ENCODE data around the gene HSD17B1.

HSD17B1 gene

DNA sequence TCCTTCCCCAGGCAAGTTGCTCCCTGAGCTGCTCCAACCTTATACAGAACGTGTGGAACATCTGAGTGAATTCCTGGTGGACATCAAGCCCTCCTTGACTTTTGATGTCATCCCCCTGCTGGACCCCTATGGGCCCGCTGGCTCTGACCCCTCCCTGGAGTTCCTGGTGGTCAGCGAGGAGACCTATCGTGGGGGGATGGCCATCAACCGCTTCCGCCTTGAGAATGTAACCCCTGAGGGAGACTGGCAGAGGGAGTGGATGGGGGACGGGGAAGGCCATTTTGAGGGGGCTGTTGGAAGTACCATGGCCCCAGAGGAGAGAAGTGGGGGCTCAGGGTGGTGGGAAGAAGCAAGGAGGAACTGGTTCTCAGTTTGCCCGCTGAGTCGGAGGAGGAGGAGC is 11.2 kb downstream of the HSD17B1 start:
- TF ChIP-seq Cebpa-rat (IDR thresholded peaks at IDR 0.05), result no peak
- H4K20me1 ChIP-seq, result peaks cover 0 to 8% (median 5%) of the 10 kb centered on the region in 11 experiments; a peak in 11 of 22 replicates
- H3K36me3 ChIP-seq, result peaks cover 37 to 45% (median 41%) of the 10 kb centered on the region in 11 experiments
- H3K27me3 ChIP-seq, result no peaks in the 10 kb centered on the region
- peak overlapping the region; percentile 11 to 98 (median 95); a peak in 20 of 22 replicates for H3K9ac ChIP-seq
- H3K4me3 ChIP-seq, result peak overlapping the region in 9 of 10 experiments; percentile 84 to 97 (median 93); a peak in 13 of 20 replicates
- H3K4me1 ChIP-seq, result peaks cover 34 to 61% (median 58%) of the 10 kb centered on the region in 10 experiments
- peak overlapping the region in 8 of 11 experiments; percentile 27 to 93 (median 90); a peak in 15 of 22 replicates for H3K27ac ChIP-seq
- H3K9me3 ChIP-seq (replicated peaks in 1 of 11), result no peaks in the 10 kb centered on the region
- peak overlapping the region; percentile 94 to 100 (median 99) for H3K4me2 ChIP-seq

DNA sequence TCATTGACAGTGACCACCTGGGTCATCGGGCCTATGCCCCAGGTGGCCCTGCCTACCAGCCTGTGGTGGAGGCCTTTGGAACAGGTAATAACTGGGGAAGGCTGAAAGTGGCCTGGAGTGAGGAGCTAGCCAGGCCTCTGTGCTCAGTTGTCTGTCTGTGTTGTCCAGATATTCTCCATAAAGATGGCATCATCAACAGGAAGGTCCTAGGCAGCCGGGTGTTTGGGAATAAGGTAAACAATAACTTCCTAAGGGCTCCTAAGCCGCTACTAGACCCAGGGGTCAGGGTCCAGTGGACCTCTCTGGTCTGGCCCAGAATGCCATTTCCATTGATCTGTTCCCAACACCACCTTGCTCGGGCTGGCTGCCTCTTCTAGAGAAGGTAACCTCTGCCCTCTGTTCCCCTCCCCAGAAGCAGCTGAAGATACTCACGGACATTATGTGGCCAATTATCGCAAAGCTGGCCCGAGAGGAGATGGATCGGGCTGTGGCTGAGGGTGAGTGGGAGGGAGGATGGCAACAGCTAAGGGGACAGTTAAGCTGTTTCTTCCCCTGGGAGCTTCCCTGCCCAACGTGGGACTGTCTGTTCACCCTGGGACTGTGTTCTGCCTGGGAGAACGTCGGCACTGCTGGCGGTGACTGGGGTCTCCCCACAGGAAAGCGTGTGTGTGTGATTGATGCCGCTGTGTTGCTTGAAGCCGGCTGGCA is 12.2 kb downstream of the HSD17B1 start:
- Histone ChIP-seq H3K9ac (peak overlapping the region; percentile 8 to 98 (median 95); a peak in 18 of 22 replicates), H3K4me2 (peak overlapping the region in 7 of 11 experiments; percentile 96 to 100 (median 99); a peak in 7 of 22 replicates), H3K36me3 (peaks cover 48 to 55% (median 52%) of the 10 kb centered on the region in 11 experiments), H3K27me3 (no peaks in the 10 kb centered on the region), H3K4me3 (no peak overlapping the region; a peak in 1 of 20 replicates), H3K9me3 (replicated peaks in 1 of 11) (no peaks in the 10 kb centered on the region), H3K27ac (peak overlapping the region in 7 of 11 experiments; percentile 22 to 91 (median 89); a peak in 3 of 22 replicates), H3K4me1 (peaks cover 34 to 71% (median 65%) of the 10 kb centered on the region in 10 experiments), H4K20me1 (peaks cover 0 to 17% (median 15%) of the 10 kb centered on the region in 11 experiments; a peak in 13 of 22 replicates)
- no peak for TF ChIP-seq Cebpa-rat (IDR thresholded peaks at IDR 0.05)

DNA sequence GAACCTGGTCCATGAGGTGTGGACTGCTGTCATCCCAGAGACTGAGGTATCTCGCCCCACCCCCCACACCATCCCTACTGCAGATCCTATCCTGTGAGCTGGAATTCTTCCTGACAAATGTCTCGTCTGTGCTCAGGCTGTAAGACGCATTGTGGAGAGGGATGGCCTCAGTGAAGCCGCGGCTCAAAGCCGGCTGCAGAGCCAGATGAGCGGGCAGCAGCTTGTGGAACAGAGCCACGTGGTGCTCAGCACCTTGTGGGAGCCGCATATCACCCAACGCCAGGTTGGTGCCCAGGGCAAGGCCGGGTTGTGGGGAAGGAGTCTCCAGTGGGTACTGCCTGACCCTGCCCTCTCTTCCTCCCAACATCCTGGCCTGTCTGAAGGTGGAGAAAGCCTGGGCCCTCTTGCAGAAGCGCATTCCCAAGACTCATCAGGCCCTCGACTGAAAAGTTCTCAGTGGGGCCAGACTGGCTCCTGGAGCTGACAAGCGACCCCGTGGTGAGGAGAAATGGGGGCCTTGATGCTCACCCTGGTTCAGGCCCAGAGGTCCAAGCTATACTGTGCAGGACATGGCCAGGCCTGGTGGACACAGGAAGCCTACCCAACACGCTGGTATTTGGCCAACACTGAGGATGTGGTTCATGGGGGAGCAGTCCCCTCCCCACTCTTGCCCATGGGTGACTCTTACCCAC is 12.9 kb downstream of the HSD17B1 start:
- Histone ChIP-seq H3K4me3 (peak overlapping the region in 3 of 10 experiments; percentile 86 to 90 (median 89); a peak in 4 of 20 replicates), H3K9me3 (replicated peaks in 1 of 11) (no peaks in the 10 kb centered on the region), H3K9ac (peak overlapping the region; percentile 85 to 98 (median 93); a peak in 18 of 22 replicates), H3K4me1 (peaks cover 34 to 78% (median 65%) of the 10 kb centered on the region in 10 experiments), H3K27ac (peak overlapping the region in 9 of 11 experiments; percentile 80 to 90 (median 87); a peak in 12 of 22 replicates), H3K4me2 (peak overlapping the region; percentile 86 to 98 (median 95); a peak in 21 of 22 replicates), H3K36me3 (peaks cover 55 to 62% (median 59%) of the 10 kb centered on the region in 11 experiments), H4K20me1 (peaks cover 0 to 24% (median 16%) of the 10 kb centered on the region in 11 experiments; a peak in 13 of 22 replicates), H3K27me3 (no peaks in the 10 kb centered on the region)
- TF ChIP-seq Cebpa-rat (IDR thresholded peaks at IDR 0.05), result no peak

DNA sequence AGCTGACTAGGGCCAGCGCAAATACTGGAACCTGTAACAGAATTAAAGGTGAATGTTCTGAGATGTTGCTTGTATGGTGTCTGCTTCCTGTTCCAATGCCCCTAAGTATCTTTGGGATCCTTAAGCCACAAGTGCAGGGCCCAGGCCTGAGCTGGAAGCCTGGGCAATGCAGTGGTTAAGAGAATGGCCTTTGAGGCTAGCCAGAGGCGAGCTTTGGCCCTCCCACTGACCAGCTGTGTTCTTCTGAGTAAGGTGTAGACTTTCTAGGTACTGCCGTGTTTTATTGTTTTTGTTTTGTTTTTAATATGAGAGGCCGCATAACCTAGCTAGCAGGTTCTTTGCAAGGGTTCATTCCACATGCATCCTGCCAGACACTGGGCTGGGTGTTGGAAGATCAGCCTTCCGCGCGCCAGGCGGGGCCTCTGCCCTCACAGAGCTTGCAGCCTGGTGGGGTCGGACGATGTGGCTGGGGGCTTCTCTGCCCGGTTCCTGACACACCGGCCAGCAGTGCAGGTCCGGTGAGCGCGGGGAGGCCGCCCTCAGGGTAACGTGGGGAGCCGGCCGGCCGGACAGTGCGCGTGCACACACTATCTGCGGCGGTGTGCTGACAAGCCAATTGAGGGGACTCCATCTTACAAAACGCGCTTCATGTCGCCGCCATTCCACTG is 13.6 kb downstream of the HSD17B1 start:
- Histone ChIP-seq H3K27me3 (no peaks in the 10 kb centered on the region), H3K36me3 (peaks cover 61 to 69% (median 65%) of the 10 kb centered on the region in 11 experiments), H3K27ac (peak overlapping the region; percentile 79 to 90 (median 86); a peak in 21 of 22 replicates), H4K20me1 (peaks cover 0 to 31% (median 20%) of the 10 kb centered on the region in 11 experiments; a peak in 13 of 22 replicates), H3K4me2 (peak overlapping the region; percentile 86 to 98 (median 95)), H3K9ac (peak overlapping the region; percentile 85 to 98 (median 90)), H3K4me3 (peak overlapping the region; percentile 78 to 97 (median 90)), H3K4me1 (peaks cover 34 to 81% (median 63%) of the 10 kb centered on the region in 10 experiments), H3K9me3 (replicated peaks in 1 of 11) (no peaks in the 10 kb centered on the region)
- TF ChIP-seq Cebpa-rat (IDR thresholded peaks at IDR 0.05), result no peak

DNA sequence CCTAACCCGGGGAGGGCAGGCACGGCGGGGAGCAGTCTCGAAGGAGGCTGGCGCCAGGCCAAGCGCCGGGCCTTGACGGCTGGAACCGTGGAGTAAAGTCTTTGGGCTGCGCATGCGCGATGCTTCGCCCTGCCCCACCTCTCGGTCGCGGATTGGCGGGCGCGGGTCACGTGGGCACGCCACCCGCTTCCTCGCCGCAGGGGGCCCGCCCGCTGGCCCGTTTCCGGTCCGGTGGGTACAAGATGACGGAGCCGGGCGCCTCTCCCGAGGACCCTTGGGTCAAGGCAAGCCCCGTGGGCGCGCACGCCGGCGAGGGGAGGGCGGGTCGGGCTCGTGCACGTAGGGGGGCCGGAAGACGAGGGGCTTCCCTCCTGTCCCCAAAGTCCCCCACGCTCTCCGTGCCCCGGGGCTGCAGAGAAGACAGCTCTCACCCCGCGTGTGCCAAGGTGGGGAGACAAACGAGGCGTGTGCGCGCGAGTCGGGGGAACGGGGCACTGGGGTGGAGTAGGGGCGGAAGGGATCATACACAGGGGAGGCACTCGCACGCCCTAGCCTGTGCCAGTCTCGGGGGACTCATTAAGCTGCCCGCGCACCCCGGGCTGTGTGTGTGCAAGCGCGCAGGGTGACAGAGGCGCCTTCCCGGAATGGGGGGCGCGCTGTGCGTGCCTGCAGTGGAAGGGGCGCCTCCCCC is 14.3 kb downstream of the HSD17B1 start, which contains the start of gene MLX:
MLX (plus strand) TSS at position 218 of the 691 bp plus-strand sequence; CDS start at position 243, 25 bp downstream.
- H3K9ac ChIP-seq, result peak within 1 kb of the TSS; percentile 85 to 98 (median 90)
- peaks cover 34 to 84% (median 59%) of the 10 kb centered on the region in 10 experiments for H3K4me1 ChIP-seq
- TF ChIP-seq Cebpa-rat (IDR thresholded peaks at IDR 0.05), result no peak
- peak within 1 kb of the TSS; percentile 86 to 98 (median 96) for H3K4me2 ChIP-seq
- peaks cover 0 to 38% (median 27%) of the 10 kb centered on the region in 11 experiments; a peak in 17 of 22 replicates for H4K20me1 ChIP-seq
- H3K36me3 ChIP-seq, result peaks cover 68 to 76% (median 72%) of the 10 kb centered on the region in 11 experiments
- H3K4me3 ChIP-seq, result peak within 1 kb of the TSS; percentile 78 to 97 (median 90)
- H3K27ac ChIP-seq, result peak within 1 kb of the TSS; percentile 79 to 90 (median 86)
- no peaks in the 10 kb centered on the region for H3K27me3 ChIP-seq
- no peaks in the 10 kb centered on the region for H3K9me3 ChIP-seq (replicated peaks in 1 of 11)

DNA sequence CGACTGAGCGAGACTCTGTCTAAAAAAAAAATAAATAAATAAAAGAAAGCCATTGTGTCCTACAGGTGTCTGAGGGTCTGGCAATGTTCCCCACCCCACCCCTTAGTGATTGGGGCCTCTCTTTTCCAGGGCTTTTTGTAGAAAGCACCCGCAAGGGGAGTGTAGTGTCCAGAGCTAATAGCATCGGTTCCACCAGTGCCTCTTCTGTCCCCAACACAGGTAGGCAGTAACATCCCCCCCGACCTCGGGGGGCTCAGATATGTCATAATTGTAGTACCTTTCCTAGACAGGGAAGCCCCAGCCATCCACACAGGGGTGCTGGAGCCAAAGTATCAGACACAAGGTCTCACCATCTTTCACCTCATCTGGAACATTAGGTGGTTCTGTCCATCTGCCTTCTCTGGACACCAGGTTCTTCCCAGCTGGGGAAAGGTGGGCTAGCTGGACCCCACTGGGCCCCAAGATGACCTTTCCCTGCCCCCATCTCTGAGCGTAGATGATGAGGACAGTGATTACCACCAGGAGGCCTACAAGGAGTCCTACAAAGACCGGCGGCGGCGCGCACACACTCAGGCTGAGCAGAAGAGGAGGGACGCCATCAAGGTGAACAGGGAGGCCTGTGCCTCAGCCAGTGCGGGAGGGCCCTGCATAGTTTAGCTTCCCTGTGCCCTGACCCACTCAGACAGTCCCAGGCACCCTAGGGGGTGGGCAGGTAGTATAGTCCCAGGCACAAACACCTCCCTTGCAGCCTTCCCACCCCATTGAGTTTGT is 15.8 kb downstream of the HSD17B1 start:
- no peak for TF ChIP-seq Cebpa-rat (IDR thresholded peaks at IDR 0.05)
- Histone ChIP-seq H3K4me2 (peak overlapping the region; percentile 86 to 98 (median 96)), H3K9ac (peak overlapping the region in 9 of 11 experiments; percentile 19 to 96 (median 89); a peak in 17 of 22 replicates), H3K4me3 (peak overlapping the region in 8 of 10 experiments; percentile 16 to 97 (median 86); a peak in 14 of 20 replicates), H3K27ac (peak overlapping the region in 6 of 11 experiments; percentile 5 to 90 (median 86); a peak in 12 of 22 replicates), H3K36me3 (peaks cover 83 to 85% (median 84%) of the 10 kb centered on the region in 11 experiments), H3K4me1 (peaks cover 24 to 89% (median 49%) of the 10 kb centered on the region in 10 experiments), H3K27me3 (no peaks in the 10 kb centered on the region), H3K9me3 (replicated peaks in 1 of 11) (no peaks in the 10 kb centered on the region), H4K20me1 (peaks cover 0 to 53% (median 41%) of the 10 kb centered on the region in 11 experiments; a peak in 18 of 22 replicates)
